Endothelial cell of umbilical vein (primary cell): ENCODE results near the gene PPP5C. TPM values are rescaled to one million over a fixed set of nuclear protein-coding genes. Genes with fewer than 3 reads are reported as not detected.

Source experiments
- BruUV-seq: library from RNA; stranded (reverse); fragments of 400-500 nt; replicated peaks from 2 replicates; lab custom pipeline; 2021; lab: Mats Ljungman, UMichigan
- CTCF ChIA-PET: fragments of 300-600, 350-600 bp; sonication (Branson Sonifier 250); formaldehyde crosslinking; loops from one replicate; lab custom pipeline; 2021; ENCODE audit warnings: antibody characterized with exemption, inconsistent platforms; lab: Charles Lee
- POLR2A ChIA-PET: fragments of 300-600, 350-600 bp; sonication (Branson Sonifier 250); formaldehyde crosslinking; loops from one replicate; lab custom pipeline; 2021; ENCODE audit warnings: antibody characterized with exemption, inconsistent platforms; lab: Charles Lee
- DNase-seq: peaks from one replicate; pipeline ENCODE4 v3.0.0-alpha.2; 2011; ENCODE audit warnings: low read depth, low spot score
- FAIRE-seq: peaks from 2 replicates; lab custom pipeline; 2011; peaks lifted over from hg19 to GRCh38; lab: Jason Lieb, UNC
- H2AFZ ChIP-seq: 2 replicates; pipeline ENCODE4 v1.6.0; 2012; ENCODE audit warnings: low read depth, low read length, control low read depth, inconsistent platforms
- H3K27ac ChIP-seq: 2 replicates; pipeline ENCODE4 v1.5.1; 2011; ENCODE audit warnings: low read depth, mild to moderate bottlenecking, control low read depth, low read length, moderate library complexity; ENCODE audit not compliant: insufficient read depth
- H3K27me3 ChIP-seq, 2 experiments: 2 replicates each; pipeline versions ENCODE4 v1.6.0 to v1.6.1; 2011; ENCODE audit warnings: low read length in 2 of 2, mixed read lengths in 1 of 2; ENCODE audit not compliant: control insufficient read depth in 2 of 2, insufficient read depth in 2 of 2
- H3K36me3 ChIP-seq, 2 experiments: 2 replicates in 1 of 2; 3 replicates in 1 of 2; pipeline ENCODE4 v1.5.1; 2011; ENCODE audit warnings: low read length in 2 of 2, mild to moderate bottlenecking in 1 of 2, moderate library complexity in 1 of 2; ENCODE audit not compliant: control insufficient read depth in 2 of 2, insufficient read depth in 2 of 2; ENCODE audit errors: extremely low read depth in 1 of 2
- H3K4me1 ChIP-seq: 3 replicates; pipeline ENCODE4 v1.5.1; 2011; ENCODE audit warnings: mild to moderate bottlenecking, low read length; ENCODE audit not compliant: control insufficient read depth, insufficient read depth; ENCODE audit errors: extremely low read depth
- H3K4me2 ChIP-seq: 2 replicates; pipeline ENCODE4 v1.6.1; 2011; ENCODE audit warnings: low read length, control low read depth, mixed read lengths; ENCODE audit not compliant: insufficient read depth
- H3K4me3 ChIP-seq, 3 experiments: fragments of 200-600 bp in 1 of 3; sonication (generic), shearing (Covaris generic) in 1 of 3; replicated peaks in 1 of 3; 2 replicates each; pipeline ENCODE4 v1.5.1; 2011 to 2016; ENCODE audit warnings: control low read depth in 3 of 3, low read length in 3 of 3, mild to moderate bottlenecking in 2 of 3, inconsistent platforms in 1 of 3, low read depth in 1 of 3, moderate library complexity in 1 of 3; ENCODE audit not compliant: insufficient read depth in 1 of 3
- H3K79me2 ChIP-seq: 2 replicates; pipeline ENCODE4 v1.6.0; 2012; ENCODE audit warnings: low read length, inconsistent platforms; ENCODE audit not compliant: control insufficient read depth, insufficient read depth
- H3K9ac ChIP-seq: replicated peaks from 2 replicates; pipeline ENCODE3; 2011; ENCODE audit warnings: low read length, control low read depth; ENCODE audit not compliant: insufficient read depth; ENCODE audit errors: extremely low read depth
- H3K9me1 ChIP-seq: replicated peaks from 3 replicates; pipeline ENCODE4 v1.6.0; 2011; ENCODE audit warnings: mild to moderate bottlenecking, low read length; ENCODE audit not compliant: control insufficient read depth, insufficient read depth; ENCODE audit errors: extremely low read depth
- H3K9me3 ChIP-seq: replicated peaks from 2 replicates; pipeline ENCODE4 v1.5.1; 2012; ENCODE audit warnings: low read length, inconsistent platforms; ENCODE audit not compliant: control insufficient read depth, insufficient read depth
- H4K20me1 ChIP-seq: replicated peaks from 2 replicates; pipeline ENCODE3; 2011; ENCODE audit warnings: mild to moderate bottlenecking, low read length; ENCODE audit not compliant: control insufficient read depth, insufficient read depth; ENCODE audit errors: extremely low read depth
- EZH2 ChIP-seq: IDR thresholded peaks from 2 replicates; pipeline ENCODE4 v1.6.1; 2012; ENCODE audit warnings: borderline replicate concordance, low read depth, mild to moderate bottlenecking, moderate library complexity, low read length, inconsistent platforms; ENCODE audit not compliant: severe bottlenecking
- FOS ChIP-seq: IDR thresholded peaks from 2 replicates; pipeline ENCODE4 v1.6.1; 2011; ENCODE audit warnings: mild to moderate bottlenecking, low read length, moderate library complexity, borderline replicate concordance; ENCODE audit not compliant: insufficient read depth
- GATA2 ChIP-seq: IDR thresholded peaks from 2 replicates; pipeline ENCODE4 v1.7.0; 2011; ENCODE audit warnings: low read depth, mild to moderate bottlenecking, moderate library complexity, mixed read lengths, low read length; ENCODE audit not compliant: insufficient read length, insufficient read depth
- JUN ChIP-seq: IDR thresholded peaks from 2 replicates; pipeline ENCODE4 v1.6.1; 2011; ENCODE audit warnings: borderline replicate concordance, low read depth; ENCODE audit not compliant: insufficient read length, insufficient read depth
- POLR2A ChIP-seq: IDR thresholded peaks from 2 replicates; pipeline ENCODE4 v1.6.1; 2012; ENCODE audit warnings: low read depth, mild to moderate bottlenecking, control low read depth, low read length
- POLR2AphosphoS5 ChIP-seq: IDR thresholded peaks from 2 replicates; pipeline ENCODE4 v1.6.1; 2012; ENCODE audit warnings: low read depth, mild to moderate bottlenecking, control low read depth, low read length, moderate library complexity; ENCODE audit not compliant: insufficient read depth
- dilution Hi-C: fragments of 300-500 bp; cut with MboI; formaldehyde crosslinking; loops from one replicate; pipeline ENCODE4 v1.15.0; 2019; ENCODE audit warnings: low sequenced_read_pairs; ENCODE audit not compliant: extremely low pct_ligation_motif_present
- intact Hi-C: fragments of 100-400 bp; cut with micrococcal nuclease; formaldehyde crosslinking; loops from one replicate; pipeline ENCODE4 v1.10.0; 2022
- polyA plus RNA-seq, 4 experiments: library from polyadenylated mRNA; depleted of rRNA in 3 of 4; stranded (reverse) in 3 of 4; unstranded in 1 of 4; fragments of >200 nt; gene quantifications; 2 replicates each; pipeline versions ENCODE4 v1.2.1 to v1.2.3, GENCODE V29; 2011 to 2012; ENCODE audit warnings: missing spikeins in 1 of 4
- total RNA-seq: library from RNA; stranded (reverse); gene quantifications from 2 replicates; pipeline ENCODE4 v1.2.3, GENCODE V29; 2021
- TF ChIP-seq, protein P1 (sequence below), 2 donors: IDR thresholded peaks; 1 replicate in 1 of 2; 2 replicates in 1 of 2; pipeline ENCODE4 v1.5.1; 2011; ENCODE audit warnings: low read length in 2 of 2, mild to moderate bottlenecking in 2 of 2, moderate library complexity in 2 of 2, control low read depth in 1 of 2, inconsistent platforms in 1 of 2, low read depth in 1 of 2; ENCODE audit not compliant: insufficient read depth in 1 of 2; ENCODE audit errors: extremely low read depth in 1 of 2
- TF ChIP-seq, protein P2 (sequence below): IDR thresholded peaks from 2 replicates; pipeline ENCODE4 v1.6.1; 2011; ENCODE audit not compliant: insufficient read depth, insufficient read length

Gene PPP5C
- total and polyA plus RNA-seq, 2 donors (not counting 3 experiments of a cell fraction or from before 2014, with no cell fraction given), result 114 to 172 TPM

DNA sequence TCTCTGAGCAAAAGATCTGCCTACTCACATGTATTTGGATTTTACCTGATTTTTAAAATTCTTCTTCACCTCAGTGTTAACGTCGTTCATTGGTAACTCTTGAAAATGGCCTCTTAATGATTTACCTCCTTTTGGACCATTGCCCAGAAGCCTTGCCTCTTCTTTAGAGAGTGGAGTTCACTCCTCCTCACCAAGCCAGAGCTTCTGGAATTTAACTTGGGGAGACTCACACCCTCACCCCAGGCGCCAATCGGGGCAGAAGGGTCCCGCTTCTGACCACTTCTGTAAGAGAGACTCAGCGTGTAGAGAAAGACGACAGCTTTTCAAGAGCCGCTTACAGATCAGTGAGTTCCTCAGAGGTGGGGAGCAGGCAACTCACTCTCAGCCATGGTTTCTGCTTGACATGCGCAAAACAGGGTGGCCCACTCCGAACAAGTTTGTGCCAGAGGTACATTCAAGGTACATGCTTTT is 79.2 kb downstream of the PPP5C start:
- no peak for FAIRE-seq
- CTCF ChIA-PET, result interaction anchor here (1.6 kb wide), 1 partner anchor 10 kb away, joined by 8 read pairs; no protein-coding TSS in a partner anchor

More for the DNA sequence above, 79.2 kb downstream of the PPP5C start:
- H3K9me1 ChIP-seq, result no peaks in the 10 kb centered on the region
- H3K4me2 ChIP-seq, result peak overlapping the region; percentile 56
- H3K4me3 ChIP-seq, result peak overlapping the region; percentile 23 to 51 (median 27)
- dilution Hi-C loops (no loop called here), intact Hi-C loops (no loop called here)
- no peak overlapping the region for H3K27ac ChIP-seq
- TF ChIP-seq POLR2AphosphoS5 (no peak), POLR2A (no peak), FOS (no peak), EZH2 (no peak), GATA2 (no peak), JUN (no peak)
- TF ChIP-seq, protein P1, sequence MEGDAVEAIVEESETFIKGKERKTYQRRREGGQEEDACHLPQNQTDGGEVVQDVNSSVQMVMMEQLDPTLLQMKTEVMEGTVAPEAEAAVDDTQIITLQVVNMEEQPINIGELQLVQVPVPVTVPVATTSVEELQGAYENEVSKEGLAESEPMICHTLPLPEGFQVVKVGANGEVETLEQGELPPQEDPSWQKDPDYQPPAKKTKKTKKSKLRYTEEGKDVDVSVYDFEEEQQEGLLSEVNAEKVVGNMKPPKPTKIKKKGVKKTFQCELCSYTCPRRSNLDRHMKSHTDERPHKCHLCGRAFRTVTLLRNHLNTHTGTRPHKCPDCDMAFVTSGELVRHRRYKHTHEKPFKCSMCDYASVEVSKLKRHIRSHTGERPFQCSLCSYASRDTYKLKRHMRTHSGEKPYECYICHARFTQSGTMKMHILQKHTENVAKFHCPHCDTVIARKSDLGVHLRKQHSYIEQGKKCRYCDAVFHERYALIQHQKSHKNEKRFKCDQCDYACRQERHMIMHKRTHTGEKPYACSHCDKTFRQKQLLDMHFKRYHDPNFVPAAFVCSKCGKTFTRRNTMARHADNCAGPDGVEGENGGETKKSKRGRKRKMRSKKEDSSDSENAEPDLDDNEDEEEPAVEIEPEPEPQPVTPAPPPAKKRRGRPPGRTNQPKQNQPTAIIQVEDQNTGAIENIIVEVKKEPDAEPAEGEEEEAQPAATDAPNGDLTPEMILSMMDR (IDR thresholded peaks at IDR 0.05; ENCODE audit: extremely low read depth in 1 of 2, insufficient read depth in 1 of 2, low read depth in 1 of 2, low read length in 2 of 2), result no peak
- TF ChIP-seq, protein P2, sequence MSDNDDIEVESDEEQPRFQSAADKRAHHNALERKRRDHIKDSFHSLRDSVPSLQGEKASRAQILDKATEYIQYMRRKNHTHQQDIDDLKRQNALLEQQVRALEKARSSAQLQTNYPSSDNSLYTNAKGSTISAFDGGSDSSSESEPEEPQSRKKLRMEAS, result no peak
- POLR2A ChIA-PET, result interaction anchor here (0.7 kb wide), 1 partner anchor 36 kb away, joined by 8 read pairs; no protein-coding TSS in a partner anchor
- H4K20me1 ChIP-seq, result no peaks in the 10 kb centered on the region
- H3K9ac ChIP-seq, result no peak overlapping the region
- DNase-seq, result no peak
- peaks cover 6% of the 10 kb centered on the region for H3K4me1 ChIP-seq
- BruUV-seq, result no TSS peak
- no peaks in the 10 kb centered on the region for H3K79me2 ChIP-seq
- peak overlapping the region; percentile 75 for H2AFZ ChIP-seq
- H3K27me3 ChIP-seq, result peaks cover 22 to 33% of the 10 kb centered on the region in 2 experiments
- no peaks in the 10 kb centered on the region for H3K9me3 ChIP-seq
- H3K36me3 ChIP-seq, result no peaks in the 10 kb centered on the region
